ENCODE data around the gene GPR176.

DNA sequence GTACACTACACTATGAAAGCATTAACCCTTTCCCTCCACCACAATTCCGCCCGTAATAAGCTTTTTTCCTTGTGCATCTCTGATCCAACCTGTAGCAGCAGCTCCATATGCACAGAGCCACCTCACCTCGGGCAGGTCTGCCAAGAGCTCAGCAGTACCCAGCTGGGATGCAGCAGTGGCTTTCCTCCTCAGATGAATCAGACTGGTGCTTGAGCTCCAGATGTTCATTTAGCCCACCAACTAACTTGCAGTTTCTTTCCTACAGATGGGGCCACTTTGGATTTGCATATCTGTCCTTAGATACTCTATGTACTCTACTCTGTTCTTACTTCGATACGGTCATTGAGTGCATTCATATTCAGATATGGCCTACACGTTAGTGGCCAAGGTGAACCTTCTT lies 122.7 kb downstream of the GPR176 start:
- TF ChIP-seq GABPA (IDR thresholded peaks at IDR 0.05; ENCODE audit: low read depth) (no peak), POLR2AphosphoS5 (IDR thresholded peaks at IDR 0.05; ENCODE audit: low read depth) (no peak), SPI1 (IDR thresholded peaks at IDR 0.05; ENCODE audit: borderline replicate concordance, low read depth) (no peak)
- TF ChIP-seq, protein P1, sequence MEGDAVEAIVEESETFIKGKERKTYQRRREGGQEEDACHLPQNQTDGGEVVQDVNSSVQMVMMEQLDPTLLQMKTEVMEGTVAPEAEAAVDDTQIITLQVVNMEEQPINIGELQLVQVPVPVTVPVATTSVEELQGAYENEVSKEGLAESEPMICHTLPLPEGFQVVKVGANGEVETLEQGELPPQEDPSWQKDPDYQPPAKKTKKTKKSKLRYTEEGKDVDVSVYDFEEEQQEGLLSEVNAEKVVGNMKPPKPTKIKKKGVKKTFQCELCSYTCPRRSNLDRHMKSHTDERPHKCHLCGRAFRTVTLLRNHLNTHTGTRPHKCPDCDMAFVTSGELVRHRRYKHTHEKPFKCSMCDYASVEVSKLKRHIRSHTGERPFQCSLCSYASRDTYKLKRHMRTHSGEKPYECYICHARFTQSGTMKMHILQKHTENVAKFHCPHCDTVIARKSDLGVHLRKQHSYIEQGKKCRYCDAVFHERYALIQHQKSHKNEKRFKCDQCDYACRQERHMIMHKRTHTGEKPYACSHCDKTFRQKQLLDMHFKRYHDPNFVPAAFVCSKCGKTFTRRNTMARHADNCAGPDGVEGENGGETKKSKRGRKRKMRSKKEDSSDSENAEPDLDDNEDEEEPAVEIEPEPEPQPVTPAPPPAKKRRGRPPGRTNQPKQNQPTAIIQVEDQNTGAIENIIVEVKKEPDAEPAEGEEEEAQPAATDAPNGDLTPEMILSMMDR (IDR thresholded peaks at IDR 0.05; ENCODE audit: insufficient read depth, low read length), result no peak
- TF ChIP-seq, protein P2, sequence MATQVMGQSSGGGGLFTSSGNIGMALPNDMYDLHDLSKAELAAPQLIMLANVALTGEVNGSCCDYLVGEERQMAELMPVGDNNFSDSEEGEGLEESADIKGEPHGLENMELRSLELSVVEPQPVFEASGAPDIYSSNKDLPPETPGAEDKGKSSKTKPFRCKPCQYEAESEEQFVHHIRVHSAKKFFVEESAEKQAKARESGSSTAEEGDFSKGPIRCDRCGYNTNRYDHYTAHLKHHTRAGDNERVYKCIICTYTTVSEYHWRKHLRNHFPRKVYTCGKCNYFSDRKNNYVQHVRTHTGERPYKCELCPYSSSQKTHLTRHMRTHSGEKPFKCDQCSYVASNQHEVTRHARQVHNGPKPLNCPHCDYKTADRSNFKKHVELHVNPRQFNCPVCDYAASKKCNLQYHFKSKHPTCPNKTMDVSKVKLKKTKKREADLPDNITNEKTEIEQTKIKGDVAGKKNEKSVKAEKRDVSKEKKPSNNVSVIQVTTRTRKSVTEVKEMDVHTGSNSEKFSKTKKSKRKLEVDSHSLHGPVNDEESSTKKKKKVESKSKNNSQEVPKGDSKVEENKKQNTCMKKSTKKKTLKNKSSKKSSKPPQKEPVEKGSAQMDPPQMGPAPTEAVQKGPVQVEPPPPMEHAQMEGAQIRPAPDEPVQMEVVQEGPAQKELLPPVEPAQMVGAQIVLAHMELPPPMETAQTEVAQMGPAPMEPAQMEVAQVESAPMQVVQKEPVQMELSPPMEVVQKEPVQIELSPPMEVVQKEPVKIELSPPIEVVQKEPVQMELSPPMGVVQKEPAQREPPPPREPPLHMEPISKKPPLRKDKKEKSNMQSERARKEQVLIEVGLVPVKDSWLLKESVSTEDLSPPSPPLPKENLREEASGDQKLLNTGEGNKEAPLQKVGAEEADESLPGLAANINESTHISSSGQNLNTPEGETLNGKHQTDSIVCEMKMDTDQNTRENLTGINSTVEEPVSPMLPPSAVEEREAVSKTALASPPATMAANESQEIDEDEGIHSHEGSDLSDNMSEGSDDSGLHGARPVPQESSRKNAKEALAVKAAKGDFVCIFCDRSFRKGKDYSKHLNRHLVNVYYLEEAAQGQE (IDR thresholded peaks at IDR 0.05; ENCODE audit: insufficient replicate concordance, low read depth), result no peak
